OCI-M2 (cell line): ENCODE measurements around the gene LAMTOR4.

Source experiments
- DNase-seq: peaks from one replicate; lab custom pipeline; 2025; ENCODE audit not compliant: unreplicated experiment; lab: John Stamatoyannopoulos, UW

The LAMTOR4 gene

GRCh38 chr7:100152937-100153666, 4.4 kb downstream of the LAMTOR4 start:
- no peak for DNase-seq

- no peak for DNase-seq
Observed at GRCh38 chr7:100153708-100154535, 5.2 kb downstream of the LAMTOR4 start.

- DNase-seq: no peak
Observed at GRCh38 chr7:100154651-100155491, 6.2 kb downstream of the LAMTOR4 start.

GRCh38 chr7:100155553-100156317, 7.0 kb downstream of the LAMTOR4 start:
- DNase-seq: no peak

GRCh38 chr7:100156331-100157068, 7.8 kb downstream of the LAMTOR4 start:
- no peak for DNase-seq

GRCh38 chr7:100157069-100157333, 8.3 kb downstream of the LAMTOR4 start:
- DNase-seq: no peak

- DNase-seq: no peak
Observed at GRCh38 chr7:100157334-100158228, 8.9 kb downstream of the LAMTOR4 start.

GRCh38 chr7:100158229-100159098, 9.7 kb downstream of the LAMTOR4 start, which contains the start of gene TRAPPC14:
TSS of gene TRAPPC14 (minus strand) at chr7:100158723. CDS start at chr7:100158499, 224 bp downstream.
- DNase-seq: peak; percentile 16

- DNase-seq: no peak
Observed at GRCh38 chr7:100159099-100159623, 10.4 kb downstream of the LAMTOR4 start.

- DNase-seq: no peak
Observed at GRCh38 chr7:100160067-100160466, 11.3 kb downstream of the LAMTOR4 start.

GRCh38 chr7:100163006-100163531, 14.4 kb downstream of the LAMTOR4 start:
- no peak for DNase-seq

- DNase-seq: no peak
Observed at GRCh38 chr7:100163871-100164270, 15.2 kb downstream of the LAMTOR4 start.

GRCh38 chr7:100166317-100166940, 17.7 kb downstream of the LAMTOR4 start:
- no peak for DNase-seq

- no peak for DNase-seq
Observed at GRCh38 chr7:100166970-100167911, 18.5 kb downstream of the LAMTOR4 start.

- DNase-seq: no peak
Observed at GRCh38 chr7:100167912-100168323, 19.2 kb downstream of the LAMTOR4 start.
